PFSK-1 (cell line): ENCODE results near the gene CSF1.

Experiments used
- POLR2AphosphoS5 ChIP-seq: IDR thresholded peaks from 2 replicates; pipeline ENCODE4 v1.6.1; 2012; ENCODE audit warnings: low read depth, mild to moderate bottlenecking, control low read depth, low read length, moderate library complexity
- TAF1 ChIP-seq: IDR thresholded peaks from 2 replicates; pipeline ENCODE4 v1.6.1; 2012; ENCODE audit warnings: low read length, control low read depth, borderline replicate concordance; ENCODE audit not compliant: insufficient read depth

GRCh38 chr1:109930252-109930993 lies 19.8 kb downstream of the CSF1 start:
- TF ChIP-seq POLR2AphosphoS5 (no peak), TAF1 (no peak)
